Fibroblast of lung (primary cell): ENCODE measurements around the gene CSNK1E.

Experiments used
- EZH2 ChIP-seq: IDR thresholded peaks from 2 replicates; pipeline ENCODE4 v1.5.1; 2012; ENCODE audit warnings: low read length, control low read depth, mild to moderate bottlenecking; ENCODE audit errors: missing control alignments
- TF ChIP-seq, protein P1 (sequence below), 2 donors: IDR thresholded peaks in 1 of 2; conservative IDR thresholded peaks in 1 of 2; 1 replicate in 1 of 2; 2 replicates in 1 of 2; pipeline ENCODE4 v1.5.1; 2011 to 2012; ENCODE audit warnings: low read length in 2 of 2, control low read depth in 1 of 2, inconsistent platforms in 1 of 2, low read depth in 1 of 2, mild to moderate bottlenecking in 1 of 2

DNA sequence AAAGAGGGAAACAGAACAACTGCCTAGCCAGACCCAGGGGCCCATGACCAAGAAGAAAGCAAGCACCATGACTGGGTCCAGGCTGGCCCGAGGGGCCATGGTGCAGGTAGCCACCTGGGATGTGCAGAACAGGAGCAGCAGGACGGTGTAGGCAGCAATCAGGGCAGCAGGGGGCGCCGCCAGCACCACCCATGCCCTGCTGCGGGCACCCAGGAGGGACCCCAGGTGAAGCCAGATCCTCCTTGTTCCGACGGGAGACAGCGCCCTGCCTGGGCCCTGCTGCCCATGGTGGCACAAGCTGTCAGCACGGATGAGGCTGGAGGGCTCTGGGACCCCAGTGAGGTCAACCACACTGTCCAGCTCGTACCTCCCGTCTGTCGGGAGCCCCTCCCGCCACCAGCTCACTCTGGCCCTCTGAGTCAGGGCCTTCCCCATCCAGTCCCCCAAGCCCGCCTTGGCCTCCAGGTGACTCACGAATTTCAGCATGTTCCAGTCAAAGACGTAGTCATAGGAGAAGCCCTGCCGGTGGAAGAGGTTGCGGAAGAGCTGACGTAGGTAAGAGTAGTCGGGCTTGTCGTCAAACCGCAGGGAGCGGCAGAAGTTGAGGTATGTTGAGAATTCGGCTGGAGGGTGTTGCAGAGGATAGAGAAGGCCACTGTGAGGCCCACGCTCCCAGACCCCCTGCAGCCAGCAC is 18.8 kb downstream of the CSNK1E start:
- TF ChIP-seq, protein P1, sequence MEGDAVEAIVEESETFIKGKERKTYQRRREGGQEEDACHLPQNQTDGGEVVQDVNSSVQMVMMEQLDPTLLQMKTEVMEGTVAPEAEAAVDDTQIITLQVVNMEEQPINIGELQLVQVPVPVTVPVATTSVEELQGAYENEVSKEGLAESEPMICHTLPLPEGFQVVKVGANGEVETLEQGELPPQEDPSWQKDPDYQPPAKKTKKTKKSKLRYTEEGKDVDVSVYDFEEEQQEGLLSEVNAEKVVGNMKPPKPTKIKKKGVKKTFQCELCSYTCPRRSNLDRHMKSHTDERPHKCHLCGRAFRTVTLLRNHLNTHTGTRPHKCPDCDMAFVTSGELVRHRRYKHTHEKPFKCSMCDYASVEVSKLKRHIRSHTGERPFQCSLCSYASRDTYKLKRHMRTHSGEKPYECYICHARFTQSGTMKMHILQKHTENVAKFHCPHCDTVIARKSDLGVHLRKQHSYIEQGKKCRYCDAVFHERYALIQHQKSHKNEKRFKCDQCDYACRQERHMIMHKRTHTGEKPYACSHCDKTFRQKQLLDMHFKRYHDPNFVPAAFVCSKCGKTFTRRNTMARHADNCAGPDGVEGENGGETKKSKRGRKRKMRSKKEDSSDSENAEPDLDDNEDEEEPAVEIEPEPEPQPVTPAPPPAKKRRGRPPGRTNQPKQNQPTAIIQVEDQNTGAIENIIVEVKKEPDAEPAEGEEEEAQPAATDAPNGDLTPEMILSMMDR (conservative IDR thresholded peaks at IDR 0.05 in 1 of 2, IDR thresholded peaks at IDR 0.05 in 1 of 2; ENCODE audit: low read depth in 1 of 2, low read length in 2 of 2): peak; percentile 26 to 46
- TF ChIP-seq EZH2: no peak
